NT2/D1 (cell line): Measurements from ENCODE around the gene HKDC1.

ENCODE experiments used
- YY1 ChIP-seq: IDR thresholded peaks from 2 replicates; pipeline ENCODE4 v1.6.1; 2011; ENCODE audit not compliant: insufficient read length, insufficient read depth
- ZNF274 ChIP-seq: IDR thresholded peaks from 2 replicates; pipeline ENCODE4 v1.6.1; 2011; ENCODE audit warnings: mild to moderate bottlenecking, low read depth, low read length

GRCh38 chr10:69316313-69317059 is 96.4 kb downstream of the HKDC1 start:
- TF ChIP-seq YY1 (no peak), ZNF274 (no peak)
